ENCODE measurements around the gene SH3GL1.
"Not testable (repeated sequence)": the region's sequence is repeated elsewhere in the genome, so short reads cannot be mapped to it uniquely, and the experiment has no call there.

The SH3GL1 gene

GRCh38 chr19:4346020-4346383 lies 54.3 kb downstream of the SH3GL1 start:
- in situ Hi-C loops (cut with HindIII; ENCODE audit: low pct_unique_long_range_greater_than_20kb, low sequenced_read_pairs), result no loop called here
- no peak for TF ChIP-seq JUND (IDR thresholded peaks at IDR 0.05; ENCODE audit: low read depth)
- DNase-seq (ENCODE audit: low read depth in 1 of 2, low spot score in 1 of 2), result no peak

DNA sequence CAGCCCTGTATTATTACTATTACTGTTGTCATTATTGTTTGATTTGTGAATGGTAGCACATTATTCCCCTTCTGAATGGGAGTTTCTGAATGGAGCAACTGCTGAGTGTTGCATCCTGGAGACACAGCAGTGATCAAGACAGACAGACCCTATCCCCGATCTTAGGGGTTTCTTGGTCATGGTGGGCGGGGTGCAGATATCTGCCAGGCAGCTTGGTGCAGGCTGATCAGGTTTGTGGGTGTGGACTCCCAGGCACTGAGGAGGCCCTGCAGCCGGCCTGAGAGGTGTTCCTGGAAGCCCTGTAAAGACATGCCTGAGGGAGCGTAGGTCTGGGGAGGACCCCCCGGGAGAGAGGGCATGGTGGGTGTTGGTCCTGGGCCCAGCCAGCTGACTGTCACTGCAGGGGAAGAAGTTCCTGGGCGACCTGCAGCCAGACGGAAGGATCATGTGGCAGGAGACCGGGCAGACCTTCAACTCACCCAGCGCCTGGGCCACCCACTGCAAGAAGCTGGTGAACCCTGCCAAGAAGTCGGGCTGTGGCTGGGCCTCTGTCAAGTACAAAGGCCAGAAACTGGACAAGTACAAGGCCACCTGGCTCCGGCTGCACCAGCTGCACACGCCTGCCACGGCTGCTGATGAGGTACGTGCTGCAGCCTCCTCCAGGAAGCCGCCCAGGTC lies 54.9 kb downstream of the SH3GL1 start:
- TF ChIP-seq JUND (IDR thresholded peaks at IDR 0.05; ENCODE audit: low read depth), result no peak
- in situ Hi-C loops (cut with HindIII; ENCODE audit: low pct_unique_long_range_greater_than_20kb, low sequenced_read_pairs), result no loop called here
- no peak for DNase-seq (ENCODE audit: low read depth in 1 of 2, low spot score in 1 of 2)

- DNase-seq (ENCODE audit: low read depth in 1 of 2, low spot score in 1 of 2), result peak; percentile 47 to 88
- TF ChIP-seq JUND (IDR thresholded peaks at IDR 0.05; ENCODE audit: low read depth), result no peak
- in situ Hi-C loops (cut with HindIII; ENCODE audit: low pct_unique_long_range_greater_than_20kb, low sequenced_read_pairs), result no loop called here
Observed at GRCh38 chr19:4343370-4344307, 56.7 kb downstream of the SH3GL1 start, which contains the start of gene MPND. Gene MPND (plus strand): TSS chr19:4343562. CDS start chr19:4343594, 32 bp downstream.

- DNase-seq (ENCODE audit: low read depth in 1 of 2, low spot score in 1 of 2), result peak; percentile 82 to 100
- no peak for TF ChIP-seq JUND (IDR thresholded peaks at IDR 0.05; ENCODE audit: low read depth)
- in situ Hi-C loops (cut with HindIII; ENCODE audit: low pct_unique_long_range_greater_than_20kb, low sequenced_read_pairs), result no loop called here
Observed at GRCh38 chr19:4342615-4343369, 57.6 kb downstream of the SH3GL1 start.

DNA sequence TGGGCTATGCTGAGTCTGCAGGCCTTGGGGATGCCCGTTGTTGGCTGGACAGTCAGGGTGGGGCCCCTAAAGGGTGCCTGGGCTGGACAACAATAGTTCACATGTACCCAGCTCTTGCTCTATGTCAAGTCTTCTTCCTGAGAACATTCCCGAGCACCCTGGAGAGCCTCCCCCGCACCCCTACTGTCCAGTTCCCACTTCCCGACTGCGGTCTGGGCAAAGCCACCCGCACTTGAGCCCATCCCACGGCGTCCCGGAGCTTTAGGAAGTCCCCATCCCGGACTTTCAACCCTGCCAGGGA lies 58.1 kb downstream of the SH3GL1 start:
- in situ Hi-C loops (cut with HindIII; ENCODE audit: low pct_unique_long_range_greater_than_20kb, low sequenced_read_pairs), result no loop called here
- no peak for TF ChIP-seq JUND (IDR thresholded peaks at IDR 0.05; ENCODE audit: low read depth)
- DNase-seq (ENCODE audit: low read depth in 1 of 2, low spot score in 1 of 2), result no peak

DNA sequence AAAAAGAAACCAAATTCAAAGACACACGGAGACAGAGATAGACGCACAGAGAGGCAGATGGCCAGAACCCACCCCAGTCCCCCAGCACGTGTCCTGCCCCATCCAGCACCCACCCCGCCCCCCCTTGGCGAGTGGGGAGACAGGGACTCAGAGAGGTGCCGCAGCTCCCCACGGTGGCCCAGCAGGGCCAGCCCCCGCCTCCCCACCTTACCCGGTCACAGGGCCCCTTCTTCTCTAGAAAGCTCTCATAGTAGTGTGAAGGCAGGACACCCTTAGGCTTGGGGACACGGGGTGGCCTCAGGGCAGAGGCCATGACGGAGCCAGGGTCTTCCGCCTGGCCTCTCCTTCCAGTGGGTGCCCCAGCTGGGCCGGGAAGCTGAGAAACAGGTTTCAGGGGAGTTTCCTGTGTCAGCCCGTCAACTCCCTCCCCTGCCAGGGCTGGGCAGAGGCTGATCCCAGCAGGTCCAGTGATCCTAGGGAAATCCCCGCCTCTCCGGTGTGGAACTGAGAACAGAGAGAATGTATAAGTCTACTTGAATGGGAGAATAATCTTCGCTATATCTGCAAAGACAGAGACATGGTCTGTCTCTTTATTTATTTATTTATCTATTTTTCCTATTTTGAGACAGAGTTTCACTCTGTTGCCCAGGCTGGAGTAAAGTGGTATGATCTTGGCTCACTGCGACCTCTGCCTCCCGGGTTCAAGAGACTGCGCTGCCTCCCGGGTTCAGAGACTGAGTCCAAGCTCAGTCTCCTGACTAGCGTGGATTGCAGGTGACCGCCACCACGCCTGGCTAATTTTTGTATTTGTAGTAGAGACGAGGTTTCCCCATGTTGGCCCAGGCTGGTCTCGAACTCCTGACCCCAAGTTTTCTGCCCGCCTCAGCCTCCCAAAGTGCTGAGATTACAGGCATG lies 61.6 kb downstream of the SH3GL1 start, which contains the start of gene STAP2:
Gene STAP2 (minus strand): TSS at position 387 of the 915 bp plus-strand sequence. CDS start 74 bp downstream, at position 313.
- no peak for TF ChIP-seq JUND (IDR thresholded peaks at IDR 0.05; ENCODE audit: low read depth)
- peak; percentile 35 to 82 for DNase-seq (ENCODE audit: low read depth in 1 of 2, low spot score in 1 of 2)
- in situ Hi-C loops (cut with HindIII; ENCODE audit: low pct_unique_long_range_greater_than_20kb, low sequenced_read_pairs), result no loop called here

- in situ Hi-C loops (cut with HindIII; ENCODE audit: low pct_unique_long_range_greater_than_20kb, low sequenced_read_pairs), result no loop called here
Observed at GRCh38 chr19:4337906-4338440, 62.4 kb downstream of the SH3GL1 start.

GRCh38 chr19:4334929-4335570 lies 65.3 kb downstream of the SH3GL1 start:
- TF ChIP-seq JUND (IDR thresholded peaks at IDR 0.05; ENCODE audit: low read depth), result no peak
- DNase-seq (ENCODE audit: low read depth in 1 of 2, low spot score in 1 of 2), result no peak
- in situ Hi-C loops (cut with HindIII; ENCODE audit: low pct_unique_long_range_greater_than_20kb, low sequenced_read_pairs), result no loop called here

More at GRCh38 chr19:4337906-4338440, 62.4 kb downstream of the SH3GL1 start:
- TF ChIP-seq JUND (IDR thresholded peaks at IDR 0.05; ENCODE audit: low read depth), result no peak
- DNase-seq (ENCODE audit: low read depth in 1 of 2, low spot score in 1 of 2), result peak in 1 of 2 experiments; percentile 56

DNA sequence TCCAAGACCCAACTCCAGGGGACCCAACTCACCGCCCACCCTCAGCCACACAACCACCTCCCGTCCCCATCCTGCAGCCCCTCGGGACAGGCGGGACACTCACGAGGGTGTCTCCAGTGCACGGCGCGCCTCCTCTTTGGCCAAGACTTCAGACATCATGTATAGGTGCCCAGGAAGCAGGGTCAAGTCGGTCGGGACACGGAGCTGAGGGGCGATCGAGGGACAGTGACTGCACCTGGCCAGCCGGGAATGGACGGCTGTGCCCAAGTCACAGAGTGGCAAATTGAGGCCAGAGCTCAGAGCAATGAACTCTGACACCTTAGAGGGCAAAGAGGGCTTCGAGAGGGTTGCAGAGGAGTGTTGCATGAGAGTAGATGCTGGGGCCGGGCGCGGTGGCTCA lies 70.5 kb downstream of the SH3GL1 start:
- no peak for TF ChIP-seq JUND (IDR thresholded peaks at IDR 0.05; ENCODE audit: low read depth)
- no peak for DNase-seq (ENCODE audit: low read depth in 1 of 2, low spot score in 1 of 2)
- in situ Hi-C loops (cut with HindIII; ENCODE audit: low pct_unique_long_range_greater_than_20kb, low sequenced_read_pairs), result no loop called here

GRCh38 chr19:4328991-4329681 lies 71.2 kb downstream of the SH3GL1 start:
- in situ Hi-C loops (cut with HindIII; ENCODE audit: low pct_unique_long_range_greater_than_20kb, low sequenced_read_pairs); DNase-seq (ENCODE audit: low read depth in 1 of 2, low spot score in 1 of 2): not testable (repeated sequence)
